ENCODE results near the gene CPT1B. TPM values are rescaled to one million over a fixed set of nuclear protein-coding genes. Genes with fewer than 3 reads are reported as not detected.
"Not testable (repeated sequence)": the region's sequence is repeated elsewhere in the genome, so short reads cannot be mapped to it uniquely, and the experiment has no call there.

CPT1B gene
- total RNA-seq, 2 experiments from 2014 or later: 40.7 to 44.0 TPM

- CTCF ChIA-PET: no interaction called here
- POLR2A ChIA-PET: no interaction called here
Observed at GRCh38 chr22:50611341-50612060, 33.3 kb upstream of the CPT1B start.

- CTCF ChIA-PET: no interaction called here
- POLR2A ChIA-PET: interaction anchor here (0.6 kb wide), 1 partner anchor 264 kb away, joined by 7 read pairs; no protein-coding TSS in a partner anchor
Observed at GRCh38 chr22:50610581-50610980, 32.4 kb upstream of the CPT1B start.

- POLR2A ChIA-PET: no interaction called here
- CTCF ChIA-PET: no interaction called here
Observed at GRCh38 chr22:50610041-50610451, 31.8 kb upstream of the CPT1B start.

- ChIA-PET POLR2A (no interaction called here), CTCF (no interaction called here)
Observed at GRCh38 chr22:50609599-50609998, 31.4 kb upstream of the CPT1B start.

GRCh38 chr22:50608996-50609395 lies 30.8 kb upstream of the CPT1B start:
- ChIA-PET CTCF (no interaction called here), POLR2A (no interaction called here)

- POLR2A ChIA-PET, CTCF ChIA-PET: not testable (repeated sequence)
Observed at GRCh38 chr22:50608058-50608840, 30.0 kb upstream of the CPT1B start.

GRCh38 chr22:50607659-50608020 lies 29.4 kb upstream of the CPT1B start:
- ChIA-PET POLR2A (no interaction called here), CTCF (no interaction called here)

- CTCF ChIA-PET: interaction anchor here (1.0 kb wide), 1 partner anchor 79 kb away, joined by 3 read pairs; no protein-coding TSS in a partner anchor
- POLR2A ChIA-PET: no interaction called here
Observed at GRCh38 chr22:50606946-50607658, 28.9 kb upstream of the CPT1B start.

GRCh38 chr22:50606165-50606945 lies 28.1 kb upstream of the CPT1B start:
- ChIA-PET POLR2A (no interaction called here), CTCF (interaction anchor here (1.0 kb wide), 1 partner anchor 79 kb away, joined by 3 read pairs; no protein-coding TSS in a partner anchor)

- CTCF ChIA-PET: interaction anchor here (1.0 kb wide), 1 partner anchor 78 kb away, joined by 3 read pairs; no protein-coding TSS in a partner anchor
- POLR2A ChIA-PET: no interaction called here
Observed at GRCh38 chr22:50605613-50606074, 27.4 kb upstream of the CPT1B start.

- CTCF ChIA-PET: no interaction called here
- POLR2A ChIA-PET: no interaction called here
Observed at GRCh38 chr22:50605002-50605612, 26.9 kb upstream of the CPT1B start.

GRCh38 chr22:50604256-50605001 lies 26.2 kb upstream of the CPT1B start:
- ChIA-PET CTCF (no interaction called here), POLR2A (no interaction called here)

GRCh38 chr22:50603511-50604255 lies 25.5 kb upstream of the CPT1B start:
- POLR2A ChIA-PET: no interaction called here
- CTCF ChIA-PET: no interaction called here

- POLR2A ChIA-PET: no interaction called here
Observed at GRCh38 chr22:50602338-50602700, 24.1 kb upstream of the CPT1B start.

GRCh38 chr22:50601669-50602337 lies 23.6 kb upstream of the CPT1B start:
- ChIA-PET POLR2A (no interaction called here), CTCF (interaction anchor here (0.9 to 1.3 kb wide), 2 partner anchors 19 to 76 kb away, joined by 3 read pairs; partner anchors contain the start of gene SCO2)

More at GRCh38 chr22:50602338-50602700, 24.1 kb upstream of the CPT1B start:
- CTCF ChIA-PET: interaction anchor here (0.9 kb wide), 1 partner anchor 18 kb away, joined by 3 read pairs; no protein-coding TSS in a partner anchor

- ChIA-PET CTCF (interaction anchor here (0.9 to 1.3 kb wide), 2 partner anchors 19 to 75 kb away, joined by 3 read pairs; partner anchors contain the start of gene SCO2), POLR2A (no interaction called here)
Observed at GRCh38 chr22:50600967-50601668, 22.9 kb upstream of the CPT1B start.

- POLR2A ChIA-PET: no interaction called here
Observed at GRCh38 chr22:50600538-50600937, 22.3 kb upstream of the CPT1B start, which contains the start of gene MAPK8IP2. Gene MAPK8IP2 (plus strand): TSS chr22:50600793. CDS start chr22:50600819, 26 bp downstream.

More at GRCh38 chr22:50600538-50600937, 22.3 kb upstream of the CPT1B start, which contains the start of gene MAPK8IP2:
- CTCF ChIA-PET: no interaction called here

Measured in activated CD8-positive, alpha-beta memory T cell treated with anti-CD3 and anti-CD28 coated beads for 36 hours (primary cell).